NCI-H82 treated with DMSO at 0.1 percent for 48 hours (cell line): ENCODE results near the gene ZFYVE28.

Experiments
- DNase-seq: peaks from one replicate; lab custom pipeline; 2025; ENCODE audit not compliant: unreplicated experiment; lab: John Stamatoyannopoulos, UW

ZFYVE28 gene

DNA sequence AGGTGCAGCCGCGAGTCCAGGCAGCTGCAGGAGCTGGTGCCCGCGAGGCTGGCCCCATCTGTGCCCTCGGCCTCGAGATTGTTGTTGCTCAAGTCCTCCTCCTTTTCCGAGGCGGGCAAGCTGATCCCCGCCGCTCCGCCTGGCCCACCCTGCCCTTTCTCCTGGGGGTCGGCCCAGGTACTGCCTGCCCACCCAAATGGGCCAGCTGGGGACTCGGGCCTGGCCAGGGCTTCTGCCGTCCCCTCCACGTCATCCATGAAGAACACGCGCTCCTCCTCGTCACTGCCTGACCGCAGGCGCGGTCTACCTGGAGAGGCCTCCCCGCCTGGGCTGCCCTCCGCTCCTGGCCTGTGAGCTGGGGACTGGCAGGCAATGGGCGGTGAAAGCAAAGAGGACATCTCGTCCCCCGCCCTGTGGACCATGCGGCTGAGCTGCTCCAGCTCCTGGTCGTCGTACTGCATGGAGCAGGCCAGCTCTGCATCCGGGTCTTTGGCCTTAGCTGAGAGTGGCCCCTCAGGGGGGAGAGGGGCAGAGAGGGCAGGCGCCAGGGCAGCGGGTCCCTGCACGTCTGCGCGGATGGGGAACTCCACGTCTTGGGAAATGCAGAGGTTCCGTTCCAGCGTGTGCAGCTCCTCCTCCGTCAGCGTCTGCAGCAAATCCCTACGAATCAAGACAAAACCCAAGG is 113.4 kb downstream of the ZFYVE28 start:
- DNase-seq: no peak

DNA sequence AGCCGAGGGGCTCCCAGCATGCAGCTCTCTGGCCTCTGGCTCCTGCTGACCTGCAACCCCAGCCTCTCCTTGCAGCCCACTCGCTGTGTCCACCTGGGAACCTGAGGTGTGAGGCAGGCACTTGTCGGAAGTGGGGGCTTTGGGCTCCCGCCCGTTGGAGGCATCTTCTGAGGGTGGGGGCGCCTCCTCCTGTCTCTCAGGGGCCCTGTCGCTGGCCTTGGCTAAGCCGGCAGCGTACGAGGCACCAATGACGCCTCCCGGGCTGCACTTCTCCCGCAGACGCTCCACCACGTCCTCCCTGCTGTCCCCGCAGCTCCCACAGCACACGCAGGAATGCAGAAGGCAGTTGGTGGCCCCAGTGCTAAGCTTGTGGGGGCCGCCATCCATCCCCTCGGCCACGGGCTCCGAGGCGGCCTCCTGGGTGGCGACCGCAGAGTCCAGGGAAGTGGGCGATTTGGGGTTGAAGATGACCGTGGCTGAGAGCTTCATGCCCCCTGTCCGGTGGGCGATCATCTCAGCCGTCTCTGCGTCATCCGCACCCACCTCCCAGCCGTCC is 114.0 kb downstream of the ZFYVE28 start:
- no peak for DNase-seq

DNA sequence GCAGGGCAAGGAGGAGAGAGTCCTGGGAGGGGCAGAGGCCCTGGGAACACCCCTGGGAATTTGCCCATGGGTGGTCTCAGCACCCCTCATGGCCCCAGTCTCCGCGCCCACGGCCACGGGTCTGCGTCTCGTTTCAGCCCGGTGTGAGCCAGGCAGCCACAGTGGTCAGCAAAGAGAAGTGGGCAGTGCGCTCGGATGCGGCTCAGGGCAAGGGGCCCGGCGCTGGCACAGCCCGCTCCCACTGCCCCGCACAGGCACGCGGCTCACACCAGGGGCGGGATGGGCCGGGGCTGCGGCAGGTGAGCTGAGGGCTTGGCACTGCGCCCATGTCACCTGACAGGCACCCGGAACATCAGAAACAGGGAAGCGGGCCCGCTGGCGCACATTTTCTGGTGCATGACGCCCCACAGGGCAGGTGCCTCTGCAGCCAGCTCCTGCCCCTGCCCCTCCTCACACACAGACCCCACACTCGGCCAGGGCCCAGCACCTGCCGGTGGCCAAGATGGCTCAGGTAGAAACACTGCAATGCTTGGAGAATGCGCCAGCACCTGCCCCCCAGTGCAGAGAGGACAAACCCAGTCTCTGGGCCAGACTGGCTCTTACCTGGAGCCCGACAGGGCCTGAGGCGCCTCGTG is 114.6 kb downstream of the ZFYVE28 start:
- DNase-seq: no peak

DNA sequence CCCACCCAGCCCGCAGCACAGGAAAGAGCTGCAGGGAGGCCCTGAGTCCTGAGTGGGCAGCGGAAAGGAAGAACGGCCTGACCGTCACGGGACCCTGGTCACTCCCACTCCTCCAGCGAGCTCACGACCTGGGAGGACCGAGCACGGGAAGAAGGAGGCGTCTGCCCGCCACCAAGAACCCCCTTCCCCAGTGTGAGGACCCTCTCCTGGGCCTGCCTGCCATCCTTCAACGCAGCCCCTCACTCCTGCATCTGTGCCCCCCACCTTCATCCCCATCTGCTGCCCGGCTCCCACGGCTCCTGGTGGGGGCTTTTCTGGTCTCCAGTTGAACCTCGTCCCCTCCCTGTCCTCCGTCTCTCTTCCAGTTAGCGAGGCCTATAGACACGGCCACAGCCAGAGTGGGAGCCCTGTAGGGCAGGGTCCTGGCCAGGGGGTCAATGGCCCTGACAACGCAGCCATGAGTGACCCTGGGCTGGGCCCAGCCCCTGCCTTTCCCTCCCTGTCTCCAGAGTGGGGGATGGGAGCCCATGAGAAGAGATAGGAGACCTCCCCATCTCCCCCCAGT is 115.2 kb downstream of the ZFYVE28 start:
- no peak for DNase-seq

DNA sequence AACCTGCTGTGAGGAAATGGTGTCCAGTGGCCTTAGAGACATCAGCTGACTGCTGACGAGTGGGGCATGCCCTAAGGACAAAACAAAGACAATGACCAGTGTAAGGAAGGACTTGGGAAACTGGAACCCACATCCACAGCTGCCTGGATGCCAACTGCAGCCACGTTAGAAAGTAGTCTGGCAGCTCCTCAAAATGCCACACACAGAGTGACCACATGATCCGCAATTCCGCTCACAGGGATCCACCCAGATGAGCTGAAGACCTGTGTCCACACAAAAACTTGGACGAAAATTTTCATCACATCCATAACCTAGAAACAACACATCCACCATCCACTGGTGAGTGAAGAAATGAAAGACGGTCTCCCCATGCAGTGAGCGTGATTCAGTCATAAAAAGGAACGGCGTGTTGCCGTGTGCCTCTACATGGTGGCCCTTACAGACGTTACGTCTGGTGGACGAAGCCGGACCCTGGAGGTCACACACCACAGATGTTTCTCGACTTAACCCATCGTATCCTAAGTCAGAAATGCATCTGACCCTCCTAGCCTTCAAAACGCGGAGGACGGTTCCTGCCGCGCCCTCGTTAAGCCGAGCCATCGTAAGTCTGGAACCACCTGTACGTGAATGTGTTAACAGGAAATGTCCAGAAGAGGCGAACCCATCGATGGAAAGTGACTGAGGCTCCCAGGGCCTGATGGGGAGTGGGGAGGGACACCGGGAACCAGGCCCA is 115.9 kb downstream of the ZFYVE28 start:
- DNase-seq: no peak

DNA sequence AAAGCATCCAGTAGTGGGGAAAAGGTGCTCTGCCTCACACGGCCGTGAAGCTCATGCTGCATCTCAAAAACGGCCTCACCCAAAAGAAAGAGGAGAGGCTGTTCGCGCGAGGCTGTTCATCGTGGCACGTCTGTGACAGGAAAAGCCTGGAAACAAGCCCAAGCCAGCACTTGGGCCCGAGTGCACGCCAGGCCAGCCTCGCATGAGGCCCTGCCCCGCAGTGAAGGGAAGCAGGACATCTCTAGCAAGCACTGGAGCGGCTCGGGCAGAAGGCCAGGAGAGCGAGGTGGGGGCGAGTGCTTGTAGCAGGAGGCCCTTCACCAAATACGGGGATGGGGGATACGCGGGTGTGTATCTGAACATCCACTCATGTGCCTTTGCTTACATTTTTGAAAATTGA is 116.6 kb downstream of the ZFYVE28 start:
- no peak for DNase-seq

DNA sequence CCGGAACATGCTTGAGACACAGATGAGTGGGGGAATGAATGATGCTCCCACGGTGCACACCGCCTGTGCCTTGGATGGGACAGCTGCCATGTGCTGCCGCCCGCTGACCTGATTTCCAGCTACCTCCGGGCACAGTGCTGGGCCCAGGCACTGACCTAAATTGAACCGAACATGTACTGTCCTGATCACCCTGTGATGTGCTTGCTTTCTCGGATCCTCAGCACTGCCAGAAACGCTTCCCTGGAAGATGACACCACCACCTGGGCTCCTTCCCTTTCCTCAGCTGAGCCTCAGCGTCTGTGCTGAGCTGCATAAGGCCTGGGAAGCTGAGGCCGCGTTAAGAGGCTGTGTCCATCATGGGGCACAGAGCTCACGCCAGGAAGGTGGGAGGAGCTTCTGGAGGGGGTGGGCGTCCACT is 117.2 kb downstream of the ZFYVE28 start:
- DNase-seq: no peak

DNA sequence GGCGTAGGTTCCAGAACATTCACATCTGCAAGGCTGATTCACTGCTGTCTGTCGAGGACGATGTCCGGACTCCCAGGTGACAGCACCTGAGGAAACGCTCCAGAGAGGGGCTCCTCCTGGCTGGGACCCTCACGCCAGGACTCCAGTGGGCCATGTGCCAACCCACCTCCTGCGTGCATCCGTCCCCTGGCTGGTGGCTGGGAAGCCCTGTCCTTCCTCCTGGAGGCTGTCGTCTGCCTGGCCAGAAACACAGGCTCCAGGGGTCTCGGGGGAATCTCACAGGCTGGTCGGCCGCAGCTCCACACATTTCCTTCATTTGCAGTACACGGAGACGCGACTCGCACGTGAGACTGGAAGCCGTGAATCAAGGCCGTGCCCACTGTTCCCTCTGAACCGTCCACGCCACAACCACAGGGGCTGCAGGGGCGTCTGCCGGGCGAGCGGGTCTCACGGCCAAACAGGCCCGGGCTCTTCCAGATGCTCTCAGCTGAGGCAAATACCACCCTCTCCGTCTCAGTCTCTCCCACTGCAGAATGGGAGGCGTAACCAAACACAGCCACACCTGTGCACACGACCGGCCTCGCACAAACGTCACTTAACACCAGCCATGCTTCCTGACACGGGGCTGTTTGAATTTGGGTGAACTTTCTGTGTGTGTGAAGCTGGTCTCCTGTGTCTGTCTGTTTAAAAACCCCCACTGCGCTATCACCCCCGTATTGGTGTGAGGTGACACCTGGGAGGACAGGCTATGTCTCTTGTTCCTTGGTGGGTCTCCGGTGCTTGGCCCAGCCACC is 117.8 kb downstream of the ZFYVE28 start:
- DNase-seq: no peak

DNA sequence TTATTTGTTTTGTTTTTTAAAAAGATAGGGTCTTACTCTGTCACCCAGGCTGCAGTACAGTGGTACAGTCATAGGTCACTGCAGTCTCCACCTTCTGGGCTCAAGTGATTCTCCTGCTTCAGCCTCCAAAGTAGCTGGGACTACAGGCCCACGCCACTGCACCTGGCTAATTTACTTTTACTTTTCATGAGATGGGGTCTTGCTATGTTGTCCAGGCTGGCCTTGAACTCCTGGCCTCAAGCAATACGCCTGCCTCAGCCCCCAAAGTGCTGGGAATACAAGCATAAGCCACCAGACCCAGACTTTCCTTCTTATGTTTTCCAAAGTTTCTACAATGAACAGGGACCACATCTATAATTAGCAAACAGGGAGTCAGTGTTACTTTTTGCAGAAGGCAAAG is 118.7 kb downstream of the ZFYVE28 start:
- no peak for DNase-seq

DNA sequence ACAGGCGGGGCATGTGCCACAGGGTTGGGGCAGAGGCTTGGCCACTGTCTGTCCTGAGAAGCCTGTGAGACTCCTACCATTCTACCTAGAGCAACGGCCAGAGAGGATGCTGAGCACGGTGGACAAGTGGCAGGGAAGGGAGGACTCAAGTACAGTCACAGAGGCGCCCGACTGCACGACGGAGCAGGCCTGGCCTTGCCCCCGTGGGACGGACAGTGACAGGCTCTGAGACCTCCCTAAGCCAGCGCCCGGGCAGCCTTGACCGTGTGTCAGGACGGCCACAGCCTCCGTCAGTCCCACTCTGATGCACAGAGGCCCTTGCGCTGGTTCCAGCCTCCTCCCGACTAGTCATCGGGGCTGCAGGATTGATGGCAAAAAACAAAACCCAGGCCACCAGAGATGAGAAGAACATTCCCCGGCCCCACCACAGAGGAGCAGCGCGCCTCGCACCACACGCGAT is 119.9 kb downstream of the ZFYVE28 start:
- DNase-seq: no peak

DNA sequence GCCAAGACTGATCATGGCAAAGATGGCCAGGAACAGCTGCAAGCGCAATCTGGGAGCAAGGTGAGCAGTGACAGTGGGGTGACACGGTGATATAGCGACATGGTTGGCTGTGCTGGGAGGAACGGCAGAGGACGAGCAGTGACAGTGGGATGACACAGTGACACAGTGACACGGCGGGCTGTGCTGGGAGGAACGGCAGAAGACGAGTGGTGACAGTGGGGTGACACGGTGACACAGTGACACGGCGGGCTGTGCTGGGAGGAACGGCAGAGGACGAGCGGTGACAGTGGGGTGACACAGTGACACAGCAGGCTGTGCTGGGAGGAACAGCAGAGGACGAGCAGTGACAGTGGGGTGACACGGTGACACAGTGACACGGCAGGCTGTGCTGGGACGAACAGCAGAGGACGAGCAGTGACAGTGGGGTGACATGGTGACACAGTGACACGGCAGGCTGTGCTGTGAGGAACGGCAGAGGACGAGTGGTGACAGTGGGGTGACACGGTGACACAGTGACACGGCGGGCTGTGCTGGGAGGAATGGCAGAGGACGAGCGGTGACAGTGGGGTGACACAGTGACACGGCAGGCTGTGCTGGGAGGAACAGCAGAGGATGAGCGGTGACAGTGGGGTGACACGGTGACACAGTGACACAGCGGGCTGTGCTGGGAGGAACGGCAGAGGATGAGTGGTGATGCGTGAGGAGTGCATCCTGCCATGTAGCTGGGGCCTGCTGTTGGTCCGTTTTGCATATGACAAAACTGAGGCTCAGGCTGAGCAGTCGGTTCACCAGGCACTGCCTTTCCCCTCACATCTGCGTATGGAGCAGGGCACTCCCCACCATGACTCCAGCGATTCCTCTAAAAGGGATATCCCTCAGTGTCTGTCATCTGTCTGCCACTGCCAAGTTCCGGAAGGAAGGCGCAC is 120.6 kb downstream of the ZFYVE28 start:
- no peak for DNase-seq

DNA sequence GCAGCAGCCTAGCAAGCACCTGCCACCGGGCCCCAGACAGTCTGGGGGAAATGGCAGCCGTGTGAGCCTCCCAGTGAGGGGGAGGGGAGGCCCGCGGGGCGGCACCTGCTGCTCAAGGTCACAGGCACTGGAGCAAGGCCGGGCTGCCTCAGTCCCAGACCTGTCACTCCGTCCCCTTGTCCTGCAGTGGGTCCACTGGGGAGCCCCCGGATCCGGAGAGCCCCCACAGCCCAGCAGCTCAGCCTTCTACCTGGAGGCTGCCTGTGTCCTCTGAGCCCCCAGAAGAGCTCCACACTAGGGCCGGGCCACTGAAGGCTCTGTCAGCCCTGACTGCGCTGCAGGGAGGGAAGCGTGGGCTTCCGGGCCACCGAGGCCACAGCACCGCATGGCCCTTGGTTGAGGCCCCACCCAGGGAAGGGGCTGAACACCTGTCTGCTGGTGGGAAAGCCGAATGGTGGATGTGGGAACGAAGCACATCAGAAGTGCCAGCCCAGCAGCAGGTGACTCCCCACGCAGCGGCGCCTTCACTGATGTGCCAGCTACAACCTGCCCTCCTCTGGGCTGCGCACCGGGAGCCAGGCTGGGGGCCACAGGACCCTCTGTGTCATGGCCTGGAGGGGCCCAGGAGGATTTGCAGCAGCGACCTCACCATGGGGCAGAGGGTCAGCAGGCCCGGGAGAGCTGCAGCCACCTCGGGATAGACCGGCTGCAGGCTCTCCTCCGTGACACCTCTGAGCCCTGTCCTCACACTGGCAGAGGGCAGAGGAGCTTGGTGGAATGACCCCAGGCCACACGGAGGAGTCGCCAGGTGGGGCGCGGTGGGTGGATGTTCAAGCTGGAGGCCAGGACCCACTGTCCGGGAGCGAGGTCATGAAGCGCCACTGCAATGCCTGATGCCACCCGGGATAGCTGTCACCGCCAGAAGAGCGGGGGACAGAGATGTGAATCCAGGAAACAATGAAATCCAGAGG is 121.5 kb downstream of the ZFYVE28 start:
- DNase-seq: no peak

DNA sequence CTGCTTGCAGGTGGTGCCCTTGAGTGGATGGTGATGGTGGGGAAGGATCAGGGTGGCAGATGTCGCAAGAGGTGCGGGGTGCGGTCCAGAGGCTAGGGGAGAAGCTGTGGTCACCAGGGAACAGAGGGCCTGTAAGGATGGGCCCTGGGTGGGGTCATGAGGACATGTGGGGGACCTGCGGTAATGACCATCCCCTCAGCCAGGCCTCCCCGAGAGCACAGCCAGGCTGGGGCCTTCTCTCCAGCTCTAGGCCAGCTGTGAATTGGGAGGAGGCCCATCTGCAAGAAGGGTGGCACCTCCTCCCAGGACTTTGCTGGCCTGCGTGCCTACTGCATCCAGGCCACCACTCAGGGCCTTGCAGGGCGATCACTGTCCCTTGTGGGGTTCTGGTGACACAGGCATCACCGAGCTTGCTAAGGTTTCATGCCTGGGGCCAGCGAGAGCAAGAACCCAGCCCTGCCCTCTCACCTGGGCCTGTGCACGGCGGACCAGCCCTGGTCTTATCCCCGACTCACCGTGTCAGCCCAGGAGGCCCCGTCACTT is 122.5 kb downstream of the ZFYVE28 start:
- no peak for DNase-seq

DNA sequence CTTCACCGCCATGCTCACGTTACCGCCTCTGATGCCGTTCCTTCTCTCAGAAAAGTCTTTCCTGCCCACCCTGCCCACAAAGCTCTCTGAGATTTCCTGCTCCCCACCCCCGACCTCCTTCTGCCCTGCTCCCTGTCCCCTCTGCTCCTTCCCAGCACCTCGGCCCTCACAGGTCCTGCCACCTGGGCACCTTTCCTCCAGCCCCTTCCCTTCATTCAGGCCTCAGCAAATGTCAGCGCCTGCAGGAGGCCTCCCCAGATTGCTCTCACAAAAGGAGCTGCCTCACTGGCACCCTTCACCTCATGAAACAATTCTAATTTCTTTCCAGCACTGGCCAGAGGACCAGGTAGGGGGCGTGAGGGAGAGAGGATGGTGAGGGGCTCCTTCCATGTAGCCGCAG is 122.9 kb downstream of the ZFYVE28 start:
- DNase-seq: no peak

DNA sequence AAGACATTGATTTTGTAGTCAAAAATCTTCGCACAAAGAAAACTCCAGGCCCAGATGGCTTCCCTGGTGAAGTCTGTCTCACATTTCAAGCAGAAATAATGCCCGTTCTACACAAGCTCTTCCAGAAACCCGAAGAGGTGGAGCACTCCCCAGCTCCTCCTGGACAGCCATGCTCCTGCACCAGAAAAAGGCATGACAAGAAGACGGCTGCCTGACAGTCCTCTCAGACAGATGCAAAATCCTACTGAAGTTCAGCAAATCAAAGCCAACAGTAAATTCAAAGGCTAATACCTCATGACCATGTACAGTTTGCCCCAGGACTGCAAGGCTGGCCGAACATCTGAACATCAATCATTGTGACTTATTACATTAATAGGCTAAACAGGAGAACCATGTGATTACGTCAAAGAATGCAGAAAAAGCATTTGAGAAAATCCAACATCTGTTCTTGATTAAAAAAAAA is 125.8 kb downstream of the ZFYVE28 start:
- DNase-seq: peak; percentile 33

DNA sequence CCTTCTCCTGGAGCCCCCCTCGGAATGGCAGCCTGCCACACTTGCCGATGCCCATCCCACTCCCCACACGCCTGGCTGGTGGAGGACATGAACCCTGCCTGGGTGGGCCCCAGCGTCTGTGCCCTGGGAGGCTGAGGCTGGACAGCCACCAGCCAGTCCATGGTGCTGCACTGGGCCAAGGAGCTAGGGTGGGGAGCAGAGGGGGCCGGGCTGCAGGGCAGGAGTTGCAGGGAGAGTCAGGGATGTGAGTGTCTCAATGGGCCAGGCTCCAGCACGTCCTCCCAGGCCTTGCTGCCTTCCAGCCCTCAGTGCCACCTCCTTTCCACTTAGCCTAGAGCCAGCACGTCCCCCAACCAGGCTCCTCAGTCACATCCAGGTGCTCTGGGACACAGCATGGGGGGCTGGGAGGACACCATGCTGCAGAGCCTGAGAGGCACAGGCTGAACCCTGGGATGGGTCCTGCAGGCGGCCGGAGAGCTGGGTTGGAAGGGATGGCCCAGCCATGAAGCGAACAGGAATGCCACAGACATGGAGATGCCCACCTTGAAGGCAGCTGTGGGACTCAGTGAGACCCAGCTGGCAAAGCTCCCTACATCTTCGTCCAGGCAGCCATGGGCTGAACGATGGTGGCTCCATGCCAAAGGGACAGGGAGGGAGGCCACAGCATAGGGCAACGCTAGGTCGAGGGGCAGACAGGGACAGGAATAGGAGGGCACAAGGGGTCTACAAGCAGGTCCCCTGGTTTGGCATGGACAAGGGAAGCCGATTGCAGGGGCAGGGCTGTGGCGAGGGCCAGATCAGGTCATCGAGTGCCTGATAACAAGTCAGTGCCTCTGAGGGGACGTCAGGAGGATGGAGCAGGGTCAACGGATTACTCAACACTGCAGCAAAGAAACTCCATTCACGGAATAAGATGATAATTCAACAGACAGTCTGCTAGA is 126.5 kb downstream of the ZFYVE28 start:
- no peak for DNase-seq
